ENCODE data around the gene DUS1L.

DNA sequence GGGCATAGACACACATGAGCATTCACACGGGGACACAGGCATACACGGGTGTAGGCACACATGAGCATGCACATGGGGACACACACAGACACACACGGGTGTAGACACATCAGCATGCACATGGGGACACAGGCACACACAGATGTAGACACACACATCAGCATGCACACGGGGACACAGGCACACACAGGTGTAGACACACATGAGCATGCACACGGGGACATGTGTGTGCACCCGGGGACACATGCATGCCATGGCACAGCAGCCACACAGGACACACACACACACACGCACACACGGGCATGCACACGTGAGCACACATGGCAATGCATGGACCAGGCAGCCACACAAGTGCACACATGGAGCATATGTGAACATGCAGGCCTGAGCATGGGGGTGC, 23.0 kb downstream of the DUS1L start:
- TF ChIP-seq, protein P1, sequence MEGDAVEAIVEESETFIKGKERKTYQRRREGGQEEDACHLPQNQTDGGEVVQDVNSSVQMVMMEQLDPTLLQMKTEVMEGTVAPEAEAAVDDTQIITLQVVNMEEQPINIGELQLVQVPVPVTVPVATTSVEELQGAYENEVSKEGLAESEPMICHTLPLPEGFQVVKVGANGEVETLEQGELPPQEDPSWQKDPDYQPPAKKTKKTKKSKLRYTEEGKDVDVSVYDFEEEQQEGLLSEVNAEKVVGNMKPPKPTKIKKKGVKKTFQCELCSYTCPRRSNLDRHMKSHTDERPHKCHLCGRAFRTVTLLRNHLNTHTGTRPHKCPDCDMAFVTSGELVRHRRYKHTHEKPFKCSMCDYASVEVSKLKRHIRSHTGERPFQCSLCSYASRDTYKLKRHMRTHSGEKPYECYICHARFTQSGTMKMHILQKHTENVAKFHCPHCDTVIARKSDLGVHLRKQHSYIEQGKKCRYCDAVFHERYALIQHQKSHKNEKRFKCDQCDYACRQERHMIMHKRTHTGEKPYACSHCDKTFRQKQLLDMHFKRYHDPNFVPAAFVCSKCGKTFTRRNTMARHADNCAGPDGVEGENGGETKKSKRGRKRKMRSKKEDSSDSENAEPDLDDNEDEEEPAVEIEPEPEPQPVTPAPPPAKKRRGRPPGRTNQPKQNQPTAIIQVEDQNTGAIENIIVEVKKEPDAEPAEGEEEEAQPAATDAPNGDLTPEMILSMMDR (IDR thresholded peaks at IDR 0.05), result no peak
- TF ChIP-seq POLR2A (IDR thresholded peaks at IDR 0.05), result no peak
